EH (cell line): Measurements from ENCODE around the gene DOP1B.
"Not testable (repeated sequence)": the region's sequence is repeated elsewhere in the genome, so short reads cannot be mapped to it uniquely, and the experiment has no call there.

Source experiments
- DNase-seq: peaks from one replicate; pipeline ENCODE4 v3.0.0-alpha.2; 2015; ENCODE audit warnings: low read depth

The DOP1B gene

GRCh38 chr21:36175771-36176565 lies 19.3 kb downstream of the DOP1B start:
- DNase-seq = no peak

DNA sequence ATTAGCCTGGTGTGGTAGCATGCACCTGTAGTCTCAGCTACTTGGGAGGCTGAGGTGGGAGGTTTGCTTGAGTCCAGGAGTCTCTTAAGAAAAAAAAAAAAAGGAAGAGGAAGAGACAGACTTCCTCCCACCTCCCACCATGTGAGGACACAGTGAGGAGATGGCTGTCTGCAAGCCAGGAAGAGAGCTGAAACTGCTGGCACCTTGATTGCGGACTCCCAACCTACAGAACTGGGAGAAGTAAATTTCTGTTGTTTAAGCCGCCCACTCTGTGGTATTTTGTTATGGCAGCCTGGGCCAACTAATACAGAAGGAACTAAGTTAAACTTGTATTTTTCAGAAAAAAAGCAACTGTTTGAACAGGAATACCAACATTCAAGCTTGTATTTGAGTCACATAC lies 21.7 kb downstream of the DOP1B start:
- DNase-seq = no peak

DNA sequence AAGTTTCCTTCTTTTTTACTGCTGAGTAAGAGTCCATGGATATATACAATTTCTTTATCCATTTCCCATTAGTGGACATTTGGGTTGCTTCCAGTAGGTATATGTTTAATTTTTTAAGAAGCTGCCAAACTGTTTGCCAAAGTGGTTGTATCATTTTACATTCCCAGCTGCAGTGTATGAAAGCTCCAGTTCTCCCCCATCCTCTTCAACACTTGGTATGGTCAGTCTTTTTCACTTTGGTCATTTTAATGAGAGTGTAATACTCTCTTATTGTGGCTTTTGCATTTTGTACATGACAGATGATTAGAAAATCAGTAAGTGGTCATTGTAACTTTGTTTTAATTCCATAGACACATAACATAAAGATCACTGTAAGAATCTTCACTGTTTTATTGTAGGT lies 22.5 kb downstream of the DOP1B start:
- DNase-seq = no peak

- no peak for DNase-seq
These were observed 24.3 kb downstream of the DOP1B start for GRCh38 chr21:36180963-36181362.

- DNase-seq = peak; percentile 45
These were observed 26.6 kb downstream of the DOP1B start for GRCh38 chr21:36183144-36183795.

DNA sequence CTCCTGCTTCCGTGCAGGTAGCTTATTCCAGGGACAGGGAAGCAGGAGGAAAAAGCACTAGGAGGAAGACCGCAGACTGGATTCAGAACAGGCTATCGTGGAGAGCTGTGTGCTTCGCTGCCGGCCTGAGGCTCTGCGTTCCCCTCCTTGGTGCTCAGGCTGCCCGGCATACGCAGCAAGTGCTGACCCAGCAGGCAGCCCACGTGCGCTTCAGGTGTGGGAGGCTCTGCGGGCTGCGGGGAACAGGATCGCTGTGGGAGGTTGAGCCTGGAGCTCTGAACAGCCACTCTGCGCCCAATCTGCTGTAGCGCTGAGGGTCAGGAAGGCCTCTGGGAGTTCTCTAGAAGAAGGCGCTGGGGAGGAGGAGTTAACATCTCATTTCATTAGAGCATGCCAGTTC lies 27.9 kb downstream of the DOP1B start:
- DNase-seq = no peak

- DNase-seq = no peak
These were observed 28.9 kb downstream of the DOP1B start for GRCh38 chr21:36185523-36185922.

- no peak for DNase-seq
These were observed 29.5 kb downstream of the DOP1B start for GRCh38 chr21:36186081-36186480.

DNA sequence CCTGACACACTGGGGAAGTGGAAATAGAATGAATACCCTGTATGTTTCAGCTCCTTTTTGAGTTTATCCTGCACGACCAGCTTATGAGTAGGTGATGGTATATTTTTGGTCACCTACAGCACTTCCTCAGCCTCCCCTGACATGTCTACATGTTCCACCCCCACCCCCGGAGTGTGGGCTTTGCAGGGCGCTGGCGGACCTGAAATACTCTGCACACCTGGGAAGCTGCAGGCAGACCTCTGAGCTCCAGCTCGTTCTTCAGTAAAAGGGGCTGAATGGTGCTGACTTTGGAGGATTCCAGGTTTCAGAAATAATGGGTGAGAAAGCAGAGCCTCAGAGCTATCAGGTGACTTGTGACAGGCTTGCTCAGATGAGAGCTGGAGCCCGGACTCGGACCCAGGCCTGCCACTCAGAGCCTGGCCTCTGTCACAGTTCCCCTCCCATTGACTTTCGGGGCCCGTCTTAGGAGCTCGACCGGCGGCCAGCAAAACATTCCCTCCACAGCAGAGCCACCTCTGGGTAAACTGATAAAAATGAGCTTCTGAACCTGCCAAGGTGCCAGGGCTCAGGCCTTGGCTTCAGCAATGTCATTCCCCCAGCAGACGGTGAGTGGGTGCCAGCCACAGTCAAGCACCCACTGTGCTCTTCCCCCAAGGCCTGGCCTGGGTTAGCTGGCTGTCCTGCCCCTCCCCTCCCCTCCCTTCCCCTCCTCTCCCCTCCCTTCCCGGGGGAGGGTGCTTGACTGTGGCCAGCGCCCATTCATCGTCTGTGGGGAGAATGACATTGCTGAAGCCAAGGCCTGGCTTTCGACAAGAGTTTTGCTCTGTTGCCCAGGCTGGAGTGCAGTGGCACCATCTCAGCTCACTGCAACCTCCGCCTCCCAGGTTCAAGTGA lies 30.1 kb downstream of the DOP1B start:
- DNase-seq = no peak

DNA sequence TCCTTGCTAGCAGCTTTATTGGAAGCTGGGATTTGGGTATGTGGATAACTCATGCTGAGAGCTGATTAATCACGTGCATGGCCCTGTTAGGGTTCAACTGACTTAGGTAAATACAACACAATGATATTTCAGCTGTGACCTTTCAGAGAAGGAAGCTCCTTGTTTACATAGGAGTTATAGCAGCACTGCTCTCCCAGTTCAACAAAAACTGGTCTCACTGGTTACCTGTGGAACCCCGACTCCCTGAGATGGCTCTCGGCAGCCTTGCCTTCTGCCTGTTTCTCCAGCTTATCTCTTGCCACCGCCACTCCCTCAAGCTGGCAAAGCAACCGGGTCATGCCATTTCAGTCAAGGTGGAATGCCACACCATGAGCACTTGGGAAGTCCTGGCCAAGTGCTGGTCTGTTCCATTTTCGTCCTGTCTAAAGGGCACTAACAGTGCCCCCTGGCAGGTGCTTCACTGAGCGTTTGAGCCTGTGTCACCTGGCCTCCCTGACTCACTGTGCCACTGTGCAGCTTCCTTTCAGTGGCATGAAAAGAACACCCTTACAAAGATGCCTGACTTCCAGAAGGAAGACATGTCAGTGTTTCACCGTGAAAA lies 31.6 kb downstream of the DOP1B start:
- DNase-seq = no peak

GRCh38 chr21:36188937-36189336 lies 32.3 kb downstream of the DOP1B start:
- DNase-seq = no peak

DNA sequence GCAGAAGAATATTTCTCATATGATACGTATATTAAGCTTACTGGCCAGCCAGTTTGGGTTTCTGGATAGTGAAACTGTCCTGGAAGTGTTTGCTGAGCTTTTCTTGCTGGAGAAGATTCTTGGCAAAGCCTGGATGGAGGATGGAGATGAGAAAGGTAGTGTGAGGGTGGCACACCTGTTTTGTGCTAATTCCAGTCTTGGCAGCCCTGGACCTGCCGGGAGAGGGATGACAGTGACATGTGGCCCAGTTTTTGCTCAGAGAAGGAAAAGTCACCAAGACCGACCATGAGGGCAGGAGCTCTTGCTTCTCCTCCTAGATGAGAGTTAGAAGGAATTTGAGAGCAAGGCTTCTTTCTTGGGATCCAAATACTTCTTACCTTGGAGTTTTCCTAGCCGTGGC lies 34.1 kb downstream of the DOP1B start:
- no peak for DNase-seq

GRCh38 chr21:36193200-36193599 lies 36.6 kb downstream of the DOP1B start:
- peak; percentile 90 for DNase-seq

GRCh38 chr21:36194024-36194423 lies 37.4 kb downstream of the DOP1B start:
- no peak for DNase-seq

DNA sequence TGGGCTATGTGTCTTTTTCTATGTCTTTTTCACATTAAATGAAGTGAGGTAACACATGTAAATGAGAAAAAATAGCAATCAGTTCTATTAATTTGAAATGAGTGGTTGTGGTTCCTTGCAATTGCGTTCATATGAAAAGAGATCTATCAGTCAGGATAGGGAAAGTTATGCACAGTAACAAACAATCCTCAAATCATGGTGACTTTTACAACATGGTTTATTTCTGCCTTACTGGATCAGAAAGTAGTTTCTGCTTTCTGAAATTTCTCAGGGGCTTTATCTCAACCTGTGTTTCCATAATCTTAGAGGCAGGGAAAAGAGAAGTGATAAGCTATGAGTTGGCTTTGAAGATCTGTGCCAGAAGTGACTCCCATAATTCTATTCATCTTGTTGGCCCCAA lies 39.0 kb downstream of the DOP1B start:
- DNase-seq = no peak

DNA sequence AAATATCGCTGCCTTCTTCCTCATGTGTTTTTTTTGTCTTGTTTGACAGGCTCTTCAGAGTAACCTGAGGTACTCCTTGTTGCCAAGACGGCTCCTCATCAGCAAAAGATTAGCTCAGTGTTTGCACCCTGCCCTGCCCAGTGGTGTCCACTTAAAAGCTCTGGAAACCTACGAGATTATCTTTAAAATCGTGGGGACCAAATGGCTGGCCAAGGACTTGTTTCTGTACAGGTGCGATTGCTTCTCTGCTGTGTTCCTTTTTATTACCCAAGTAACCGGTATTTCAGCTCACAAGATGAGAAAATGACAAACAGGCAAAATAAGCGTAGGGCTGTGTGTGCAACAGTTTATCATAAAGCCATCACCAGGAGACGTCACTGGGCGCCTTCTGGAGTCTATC lies 42.4 kb downstream of the DOP1B start:
- no peak for DNase-seq

- DNase-seq = not testable (repeated sequence)
These were observed 43.0 kb downstream of the DOP1B start for GRCh38 chr21:36199575-36199974.

GRCh38 chr21:36200081-36200561 lies 43.5 kb downstream of the DOP1B start:
- no peak for DNase-seq

DNA sequence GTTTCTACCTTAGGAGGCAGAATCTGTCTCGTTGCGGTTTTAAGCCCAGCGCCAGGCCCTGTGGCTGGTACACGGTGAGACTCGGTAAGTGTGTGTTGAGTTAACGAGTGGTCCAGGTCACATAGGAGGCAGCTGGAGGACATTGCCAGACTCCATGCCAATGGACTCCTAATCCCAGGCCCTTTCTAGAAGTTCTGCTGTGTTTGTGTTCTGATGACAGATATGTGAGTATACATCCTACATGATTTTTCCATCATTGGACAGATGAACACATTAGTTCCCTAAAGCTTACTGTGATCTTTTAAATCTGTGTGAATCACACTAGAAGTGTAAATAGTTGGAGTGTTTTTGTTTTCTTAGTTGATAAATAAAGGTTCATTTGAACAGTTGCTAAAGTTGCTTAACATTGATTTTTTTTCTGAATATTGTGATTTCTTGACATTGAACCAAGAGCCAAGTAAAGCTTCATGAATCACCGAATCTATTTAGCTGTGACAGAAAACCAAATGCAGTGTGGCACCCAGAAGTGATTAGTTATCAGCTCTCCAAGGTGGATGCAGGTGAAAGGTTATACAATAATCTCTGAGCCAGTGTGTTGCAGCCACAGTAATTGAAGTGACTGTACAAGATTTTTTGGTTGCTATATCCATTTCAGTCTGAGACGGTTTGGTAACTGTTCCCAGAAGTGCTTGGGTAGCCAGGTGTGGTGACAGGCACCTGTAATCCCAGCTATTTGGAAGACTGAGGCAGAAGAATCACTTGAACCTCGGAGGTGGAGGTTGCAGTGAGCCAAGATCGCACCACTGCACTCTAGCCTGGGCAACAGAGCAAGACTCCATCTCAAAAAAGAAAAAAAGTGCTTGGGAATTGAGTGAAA lies 46.3 kb downstream of the DOP1B start:
- DNase-seq = no peak

DNA sequence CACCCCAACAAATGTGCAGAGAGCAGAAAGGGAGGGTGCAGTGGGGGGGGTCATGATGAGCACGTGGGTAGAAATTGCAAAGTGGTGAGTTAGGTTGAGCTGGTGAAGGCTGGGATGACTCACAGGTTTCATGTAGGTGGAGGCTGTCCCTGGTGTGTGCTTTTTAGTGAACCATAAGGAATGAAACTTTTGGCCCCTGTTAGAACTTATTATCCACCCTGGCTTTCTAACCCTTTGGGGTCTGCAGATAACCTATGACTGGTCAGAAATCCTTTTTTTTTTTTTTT lies 46.9 kb downstream of the DOP1B start:
- peak; percentile 89 for DNase-seq

GRCh38 chr21:36204980-36205379 lies 48.4 kb downstream of the DOP1B start:
- no peak for DNase-seq
